Sciatic nerve (tissue), 2 donors: ENCODE results near the gene SEC31A. TPM values are rescaled to one million over a fixed set of nuclear protein-coding genes. Genes with fewer than 3 reads are reported as not detected.
"Not testable (repeated sequence)": the region's sequence is repeated elsewhere in the genome, so short reads cannot be mapped to it uniquely, and the experiment has no call there.

ENCODE experiments used
- ATAC-seq: fragments of 200-7000 bp; cut with Tn5 transposase; one replicate; pipeline ENCODE4 v1.9.1; 2020; ENCODE audit warnings: mild to moderate bottlenecking, moderate library complexity
- DNase-seq: peaks from one replicate; pipeline ENCODE4 v3.0.0-alpha.2; 2020; ENCODE audit warnings: low spot score
- intact Hi-C: fragments of 100-400 bp; cut with DNase I; formaldehyde crosslinking; loops from one replicate; pipeline ENCODE4 v1.14.2; 2022
- total RNA-seq: library from RNA; stranded (reverse); fragmentation: NEBNext Ultra II Directional; extraction: Animal tissue kit (Norgen Biotek cat#: 25700); gene quantifications from one replicate; pipeline ENCODE4 v1.2.1, GENCODE V29; 2021
- donor health status: DM: no; HTN: no; CAD: no.
- donor health status: DM: no; HTN: no; CAD: no.

SEC31A gene
- total RNA-seq, 1 donor from 2014 or later = 286 TPM

- DNase-seq = no peak
Observed at GRCh38 chr4:82852751-82853285, 38.1 kb downstream of the SEC31A start.

GRCh38 chr4:82851885-82852750 is 38.8 kb downstream of the SEC31A start:
- intact Hi-C loops = no loop called here
- no peak for DNase-seq
- ATAC-seq = no peak

More at GRCh38 chr4:82852751-82853285, 38.1 kb downstream of the SEC31A start:
- intact Hi-C loops = no loop called here
- no peak for ATAC-seq

GRCh38 chr4:82851318-82851717 is 39.6 kb downstream of the SEC31A start:
- ATAC-seq = no peak
- intact Hi-C loops = no loop called here
- DNase-seq = no peak

- no peak for ATAC-seq
- intact Hi-C loops = no loop called here
- no peak for DNase-seq
Observed at GRCh38 chr4:82850684-82851083, 40.3 kb downstream of the SEC31A start.

GRCh38 chr4:82848706-82849105 is 42.2 kb downstream of the SEC31A start:
- no peak for ATAC-seq
- intact Hi-C loops = no loop called here
- no peak for DNase-seq

- DNase-seq (no peak), ATAC-seq (no peak)
Observed at GRCh38 chr4:82842593-82842992, 48.4 kb downstream of the SEC31A start.

GRCh38 chr4:82839624-82840023 is 51.3 kb downstream of the SEC31A start:
- DNase-seq (no peak), ATAC-seq (no peak)
- intact Hi-C loops = no loop called here

More at GRCh38 chr4:82842593-82842992, 48.4 kb downstream of the SEC31A start:
- intact Hi-C loops = no loop called here

GRCh38 chr4:82833696-82834313 is 57.1 kb downstream of the SEC31A start:
- intact Hi-C loops = no loop called here
- DNase-seq (no peak), ATAC-seq (no peak)

GRCh38 chr4:82833060-82833459 is 57.9 kb downstream of the SEC31A start:
- DNase-seq, ATAC-seq, intact Hi-C loops: not testable (repeated sequence)

- ATAC-seq = no peak
- no peak for DNase-seq
- intact Hi-C loops = no loop called here
Observed at GRCh38 chr4:82825425-82825824, 65.5 kb downstream of the SEC31A start.

- intact Hi-C loops = no loop called here
- DNase-seq = no peak
- ATAC-seq = no peak
Observed at GRCh38 chr4:82823062-82823461, 67.9 kb downstream of the SEC31A start.

GRCh38 chr4:82820689-82821088 is 70.3 kb downstream of the SEC31A start:
- DNase-seq (no peak), ATAC-seq (no peak)
- intact Hi-C loops = no loop called here

GRCh38 chr4:82818664-82819662 is 72.0 kb downstream of the SEC31A start:
- intact Hi-C loops = no loop called here
- no peak for ATAC-seq
- no peak for DNase-seq

GRCh38 chr4:82816874-82817273 is 74.1 kb downstream of the SEC31A start:
- intact Hi-C loops, ATAC-seq, DNase-seq: not testable (repeated sequence)

GRCh38 chr4:82814034-82814433 is 76.9 kb downstream of the SEC31A start:
- intact Hi-C loops = loop anchor here (5.0 kb wide), 1 partner anchor 187 kb away; no protein-coding TSS in a partner anchor
- no peak for DNase-seq

GRCh38 chr4:82811838-82812341 is 79.1 kb downstream of the SEC31A start:
- ATAC-seq (peak; percentile 31), DNase-seq (no peak)
- intact Hi-C loops = loop anchor here (5.0 kb wide), 1 partner anchor 185 kb away; no protein-coding TSS in a partner anchor

More at GRCh38 chr4:82814034-82814433, 76.9 kb downstream of the SEC31A start:
- ATAC-seq = no peak

GRCh38 chr4:82811392-82811791 is 79.6 kb downstream of the SEC31A start:
- DNase-seq (no peak), ATAC-seq (no peak)
- intact Hi-C loops = loop anchor here (5.0 kb wide), 1 partner anchor 184 kb away; no protein-coding TSS in a partner anchor

- ATAC-seq (no peak), DNase-seq (no peak)
- intact Hi-C loops = loop anchor here (5.0 kb wide), 1 partner anchor 183 kb away; no protein-coding TSS in a partner anchor
Observed at GRCh38 chr4:82810176-82810575, 80.8 kb downstream of the SEC31A start.
